SK-N-SH treated with all-trans-retinoic acid at 6 μM for 48 hours (cell line): ENCODE data around the gene MRPL58.
"Not testable (repeated sequence)": the region's sequence is repeated elsewhere in the genome, so short reads cannot be mapped to it uniquely, and the experiment has no call there.

Experiments used
- ATAC-seq: fragments of 200-7000 bp; cut with Tn5 transposase; 3 replicates; pipeline ENCODE4 v1.9.1; 2020; ENCODE audit warnings: mild to moderate bottlenecking, moderate library complexity
- ARNTL ChIP-seq: fragments of 450-650 bp; formaldehyde crosslinking; IDR thresholded peaks from 2 replicates; pipeline ENCODE4 v1.5.0; 2020; ENCODE audit warnings: low read depth, mild to moderate bottlenecking, moderate library complexity, borderline replicate concordance
- BACH2 ChIP-seq: fragments of 250-450 bp; sonication (Bioruptor Pico); IDR thresholded peaks from 2 replicates; pipeline ENCODE4 v1.9.0; 2021; ENCODE audit warnings: mild to moderate bottlenecking, borderline replicate concordance
- CREB5 ChIP-seq: fragments of 250-450 bp; sonication (Bioruptor Pico); IDR thresholded peaks from 2 replicates; pipeline ENCODE4 v1.5.1; 2020; ENCODE audit warnings: low read depth, mild to moderate bottlenecking, moderate library complexity
- GLIS3 ChIP-seq: fragments of 250-450 bp; sonication (Bioruptor Pico); IDR thresholded peaks from 2 replicates; pipeline ENCODE4 v1.5.0; 2020; ENCODE audit warnings: mild to moderate bottlenecking, moderate library complexity
- ISL1 ChIP-seq: fragments of 250-450 bp; sonication (Bioruptor Pico); IDR thresholded peaks from 2 replicates; pipeline ENCODE4 v2.1.2; 2022; ENCODE audit warnings: mild to moderate bottlenecking, moderate library complexity
- POU6F1 ChIP-seq: fragments of 250-450 bp; sonication (Bioruptor Pico); IDR thresholded peaks from 2 replicates; pipeline ENCODE4 v1.8.0; 2021; ENCODE audit warnings: low read depth, mild to moderate bottlenecking, moderate library complexity, borderline replicate concordance
- PPARA ChIP-seq: fragments of 250-450 bp; sonication (Bioruptor Pico); IDR thresholded peaks from 2 replicates; pipeline ENCODE4 v1.5.0; 2020; ENCODE audit warnings: mild to moderate bottlenecking, borderline replicate concordance
- RARB ChIP-seq: fragments of 250-450 bp; sonication (Bioruptor Pico); IDR thresholded peaks from 2 replicates; pipeline ENCODE4 v1.8.0; 2021; ENCODE audit warnings: mild to moderate bottlenecking, moderate library complexity
- SNAI2 ChIP-seq: fragments of 250-450 bp; sonication (Bioruptor Pico); IDR thresholded peaks from 2 replicates; pipeline ENCODE4 v1.5.0; 2020; ENCODE audit warnings: mild to moderate bottlenecking, moderate library complexity
- TSHZ2 ChIP-seq: fragments of 250-450 bp; sonication (Bioruptor Pico); IDR thresholded peaks from 2 replicates; pipeline ENCODE4 v1.5.0; 2020; ENCODE audit warnings: mild to moderate bottlenecking, moderate library complexity
- ZC3H10 ChIP-seq: fragments of 250-450 bp; sonication (Bioruptor Pico); IDR thresholded peaks from 2 replicates; pipeline ENCODE4 v1.5.1; 2021; ENCODE audit warnings: mild to moderate bottlenecking, moderate library complexity
- ZFP3 ChIP-seq: fragments of 250-450 bp; sonication (Bioruptor Pico); IDR thresholded peaks from 2 replicates; pipeline ENCODE4 v1.5.0; 2020; ENCODE audit warnings: mild to moderate bottlenecking, moderate library complexity
- ZFP30 ChIP-seq: fragments of 450-650 bp; formaldehyde crosslinking; IDR thresholded peaks from 2 replicates; pipeline ENCODE4 v1.5.0; 2022; ENCODE audit warnings: mild to moderate bottlenecking, moderate library complexity
- ZNF565 ChIP-seq: fragments of 450-650 bp; formaldehyde crosslinking; conservative IDR thresholded peaks from 2 replicates; pipeline ENCODE4 v1.5.0; 2020; ENCODE audit warnings: low read depth, mild to moderate bottlenecking, moderate library complexity
- ZNF70 ChIP-seq: fragments of 450-650 bp; formaldehyde crosslinking; IDR thresholded peaks from 2 replicates; pipeline ENCODE4 v1.5.0; 2020; ENCODE audit warnings: mild to moderate bottlenecking, moderate library complexity
- ZNF8 ChIP-seq: fragments of 450-650 bp; formaldehyde crosslinking; IDR thresholded peaks from 2 replicates; pipeline ENCODE4 v1.5.0; 2020; ENCODE audit warnings: mild to moderate bottlenecking, moderate library complexity

MRPL58 gene

GRCh38 chr17:75003957-75004355, 8.5 kb upstream of the MRPL58 start:
- TF ChIP-seq ARNTL (no peak), BACH2 (no peak), ZNF70 (CRISPR knock-in tag) (no peak), ISL1 (no peak), RARB (no peak), ZC3H10 (CRISPR knock-in tag) (no peak), ZFP30 (CRISPR knock-in tag) (no peak), TSHZ2 (CRISPR knock-in tag) (no peak), ZFP3 (CRISPR knock-in tag) (no peak), POU6F1 (CRISPR knock-in tag) (no peak), ZNF565 (CRISPR knock-in tag) (no peak), GLIS3 (CRISPR knock-in tag) (no peak)
- no peak for ATAC-seq

- no peak for ATAC-seq
These were observed 8.1 kb upstream of the MRPL58 start for GRCh38 chr17:75004371-75004770.

GRCh38 chr17:75005291-75005690, 7.2 kb upstream of the MRPL58 start:
- ATAC-seq = no peak
- TF ChIP-seq TSHZ2 (CRISPR knock-in tag) = no peak
- TF ChIP-seq ZNF8 (CRISPR knock-in tag) = no peak
- TF ChIP-seq ZNF565 (CRISPR knock-in tag) = no peak
- no peak for TF ChIP-seq SNAI2 (CRISPR knock-in tag)
- no peak for TF ChIP-seq ISL1

More at GRCh38 chr17:75004371-75004770, 8.1 kb upstream of the MRPL58 start:
- TF ChIP-seq CREB5 (CRISPR knock-in tag) (no peak), ZNF70 (CRISPR knock-in tag) (no peak), SNAI2 (CRISPR knock-in tag) (no peak), PPARA (CRISPR knock-in tag) (no peak)

- not testable (repeated sequence) for ATAC-seq
These were observed 6.4 kb upstream of the MRPL58 start for GRCh38 chr17:75006084-75006483.

GRCh38 chr17:75006653-75007052, 5.8 kb upstream of the MRPL58 start:
- ATAC-seq = no peak
- TF ChIP-seq CREB5 (CRISPR knock-in tag) = no peak
